ENCODE data around the gene POLR3H. TPM values are rescaled to one million over a fixed set of nuclear protein-coding genes. Genes with fewer than 3 reads are reported as not detected.

The POLR3H gene
- total and polyA plus RNA-seq, 2 experiments from 2014 or later: 19.0 to 26.5 TPM

- TF ChIP-seq ZNF462 (CRISPR knock-in tag; IDR thresholded peaks at IDR 0.05) (no peak), ZNF331 (CRISPR knock-in tag; IDR thresholded peaks at IDR 0.05; ENCODE audit: low read depth) (no peak), CTCF (conservative IDR thresholded peaks at IDR 0.05; ENCODE audit: low read depth in 2 of 2) (no peak), REST (IDR thresholded peaks at IDR 0.05; ENCODE audit: unreplicated experiment) (no peak)
These were observed 2.8 kb downstream of the POLR3H start (continued) for GRCh38 chr22:41541484-41541883.
